ENCODE measurements around the gene PAPPA2.

PAPPA2 gene

DNA sequence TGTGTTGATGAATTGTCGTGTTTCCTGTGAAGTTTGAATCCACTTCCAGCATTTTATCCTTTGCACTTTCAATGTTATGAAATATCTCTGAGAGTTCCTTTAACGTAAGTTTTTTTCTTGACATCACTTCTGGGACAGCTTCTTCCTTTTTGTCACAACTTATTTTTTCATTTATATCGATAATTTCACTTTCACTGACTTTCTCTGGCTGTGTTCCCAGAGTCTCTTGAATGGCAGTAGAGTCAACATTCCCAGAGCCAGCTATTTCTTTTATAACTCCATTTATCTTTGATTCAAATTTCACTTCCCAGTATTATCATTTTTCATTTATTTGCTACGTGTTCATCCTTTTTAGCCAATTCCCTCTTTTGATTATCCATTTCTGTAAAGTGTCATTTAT lies 256.5 kb downstream of the PAPPA2 start:
- no peak for TF ChIP-seq CTCF (IDR thresholded peaks at IDR 0.05; ENCODE audit: low read depth, low read length)
- no peak for DNase-seq (ENCODE audit: extremely low read depth, low read depth)

DNA sequence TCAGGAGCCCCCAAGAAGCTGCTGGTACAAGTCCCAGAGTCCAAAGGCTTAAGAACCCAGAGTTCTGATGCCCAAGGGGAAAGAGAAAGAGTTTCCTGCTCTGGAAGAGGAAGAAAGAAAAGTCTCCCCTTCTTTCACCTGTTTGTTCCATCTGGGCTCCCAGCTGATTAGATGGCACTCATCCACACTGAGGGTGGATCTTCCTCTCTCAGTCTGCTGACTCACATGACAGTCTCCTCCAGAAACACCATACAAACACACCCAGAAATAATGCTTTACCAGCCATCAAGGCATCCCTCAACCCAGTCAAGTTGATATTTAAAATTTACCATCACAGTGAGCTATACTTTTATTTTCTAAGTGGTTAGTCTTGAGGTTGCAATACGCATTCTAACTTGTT lies 257.9 kb downstream of the PAPPA2 start:
- no peak for DNase-seq (ENCODE audit: extremely low read depth, low read depth)
- TF ChIP-seq CTCF (IDR thresholded peaks at IDR 0.05; ENCODE audit: low read depth, low read length) = no peak

DNA sequence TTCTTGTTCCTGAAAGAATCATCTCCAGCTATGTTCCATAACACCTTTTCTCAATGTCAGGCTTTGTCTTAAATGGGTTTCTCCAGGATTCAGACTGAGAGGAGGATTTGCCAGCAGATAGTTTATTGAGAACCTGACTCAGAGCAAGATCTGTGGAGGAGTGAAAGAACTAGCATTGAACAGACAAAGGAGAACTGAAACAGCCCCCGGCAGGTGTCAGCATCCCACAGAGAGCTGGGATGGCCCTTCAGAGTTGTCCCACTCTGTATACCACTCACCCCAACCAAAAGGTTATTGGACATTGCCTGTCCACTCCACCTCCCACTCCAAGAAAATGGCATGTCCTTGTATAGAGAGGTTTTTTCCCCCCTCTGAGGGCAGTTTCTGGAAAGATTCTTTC lies 270.7 kb downstream of the PAPPA2 start:
- TF ChIP-seq CTCF (IDR thresholded peaks at IDR 0.05; ENCODE audit: low read depth, low read length) = no peak
- DNase-seq (ENCODE audit: extremely low read depth, low read depth) = no peak

- TF ChIP-seq CTCF (IDR thresholded peaks at IDR 0.05; ENCODE audit: low read depth, low read length) = no peak
- DNase-seq (ENCODE audit: extremely low read depth, low read depth) = no peak
Measured at GRCh38 chr1:176735201-176735600, 272.2 kb downstream of the PAPPA2 start.

DNA sequence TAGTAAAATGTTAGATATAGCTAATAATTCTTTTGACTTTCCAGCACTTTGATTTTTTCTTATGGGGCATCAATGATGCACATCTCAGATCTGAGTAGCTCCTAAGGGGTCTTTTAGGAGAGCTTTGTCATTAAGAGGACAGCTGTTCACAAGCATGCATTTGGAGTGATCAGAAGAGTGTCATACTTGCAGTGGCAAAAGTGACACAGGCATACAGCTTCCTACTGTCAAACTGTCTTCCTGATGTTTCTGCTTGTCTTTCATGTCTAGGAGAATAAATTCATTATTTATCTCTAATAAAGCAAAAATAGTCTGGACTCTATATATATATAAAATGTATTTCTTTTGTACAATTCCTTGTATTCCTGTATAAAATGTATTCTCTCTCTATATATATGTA lies 273.0 kb downstream of the PAPPA2 start:
- TF ChIP-seq CTCF (IDR thresholded peaks at IDR 0.05; ENCODE audit: low read depth, low read length) = no peak
- no peak for DNase-seq (ENCODE audit: extremely low read depth, low read depth)

- no peak for DNase-seq (ENCODE audit: extremely low read depth, low read depth)
- TF ChIP-seq CTCF (IDR thresholded peaks at IDR 0.05; ENCODE audit: low read depth, low read length) = no peak
Measured at GRCh38 chr1:176741181-176741580, 278.2 kb downstream of the PAPPA2 start.

GRCh38 chr1:176742322-176742721 lies 279.3 kb downstream of the PAPPA2 start:
- no peak for DNase-seq (ENCODE audit: extremely low read depth, low read depth)
- no peak for TF ChIP-seq CTCF (IDR thresholded peaks at IDR 0.05; ENCODE audit: low read depth, low read length)

Data from AG09319 (cell line).